H1 (cell line): ENCODE data around the gene TACC2. TPM values are rescaled to one million over a fixed set of nuclear protein-coding genes. Genes with fewer than 3 reads are reported as not detected.

Experiments used
- CTCF ChIA-PET: fragments of 300-600 bp; sonication (Branson Sonifier 250); formaldehyde crosslinking; loops from one replicate; lab custom pipeline; 2021; ENCODE audit not compliant: partially characterized antibody; lab: Charles Lee
- POLR2A ChIA-PET: fragments of 300-600 bp; sonication (Branson Sonifier 250); formaldehyde crosslinking; loops from one replicate; lab custom pipeline; 2021; ENCODE audit warnings: inconsistent platforms; ENCODE audit not compliant: partially characterized antibody; lab: Charles Lee
- DNase-seq, 2 experiments: peaks; one replicate each; pipeline versions ENCODE4 v3.0.0 to v3.0.0-alpha.2; 2010 to 2022; ENCODE audit warnings: low spot score in 2 of 2, low read depth in 1 of 2, mixed read lengths in 1 of 2
- FAIRE-seq: peaks from 2 replicates; lab custom pipeline; 2011; peaks lifted over from hg19 to GRCh38; lab: Jason Lieb, UNC
- H2AFZ ChIP-seq: 2 replicates; pipeline ENCODE4 v1.8.1; 2012; ENCODE audit warnings: low read length, inconsistent platforms
- H2AK5ac ChIP-seq: 2 replicates; pipeline ENCODE4 v1.6.1; 2013; ENCODE audit warnings: low read depth, low read length
- H2BK120ac ChIP-seq: replicated peaks from 2 replicates; pipeline ENCODE3; 2013; ENCODE audit warnings: low read depth, low read length, inconsistent platforms
- H2BK12ac ChIP-seq: 2 replicates; pipeline ENCODE4 v1.6.1; 2013; ENCODE audit warnings: low read depth, low read length
- H2BK15ac ChIP-seq: 2 replicates; pipeline ENCODE4 v1.6.1; 2013; ENCODE audit warnings: low read length
- H2BK20ac ChIP-seq: 2 replicates; pipeline ENCODE4 v1.6.1; 2013; ENCODE audit warnings: low read length
- H2BK5ac ChIP-seq: 2 replicates; pipeline ENCODE4 v1.6.1; 2013; ENCODE audit warnings: low read depth, low read length
- H3K14ac ChIP-seq: 2 replicates; pipeline ENCODE4 v1.6.1; 2013; ENCODE audit warnings: inconsistent platforms; ENCODE audit not compliant: insufficient read length
- H3K18ac ChIP-seq: 2 replicates; pipeline ENCODE4 v1.6.1; 2013; ENCODE audit warnings: low read length; ENCODE audit errors: extremely low read depth
- H3K23ac ChIP-seq: 2 replicates; pipeline ENCODE4 v1.6.1; 2013; ENCODE audit warnings: inconsistent platforms; ENCODE audit not compliant: insufficient read length
- H3K23me2 ChIP-seq: 2 replicates; pipeline ENCODE4 v1.6.1; 2013; ENCODE audit warnings: low read depth, low read length
- H3K27ac ChIP-seq: 2 replicates; pipeline ENCODE4 v1.6.1; 2011; ENCODE audit warnings: low read depth, low read length, inconsistent platforms
- H3K27me3 ChIP-seq, 4 experiments: replicated peaks in 1 of 4; 1 replicate in 1 of 4; 2 replicates in 3 of 4; pipeline versions ENCODE4 v1.6.1 to v1.8.1; 2011 to 2013; ENCODE audit warnings: low read length in 3 of 4, mild to moderate bottlenecking in 3 of 4, inconsistent platforms in 2 of 4, mixed read lengths in 2 of 4, moderate library complexity in 1 of 4; ENCODE audit not compliant: control insufficient read depth in 3 of 4, insufficient read depth in 3 of 4; ENCODE audit errors: extremely low read depth in 1 of 4
- H3K36me3 ChIP-seq, 4 experiments: 2 replicates each; pipeline versions ENCODE4 v1.6.1 to v1.8.1; 2011 to 2013; ENCODE audit warnings: mild to moderate bottlenecking in 4 of 4, low read length in 3 of 4, moderate library complexity in 2 of 4, control low read depth in 1 of 4, inconsistent platforms in 1 of 4; ENCODE audit not compliant: insufficient read depth in 4 of 4, control insufficient read depth in 2 of 4
- H3K4ac ChIP-seq: replicated peaks from 2 replicates; pipeline ENCODE3; 2013; ENCODE audit warnings: low read length, low read depth, mixed read lengths, inconsistent platforms; ENCODE audit not compliant: insufficient read length
- H3K4me1 ChIP-seq, 4 experiments: replicated peaks in 1 of 4; 1 replicate in 1 of 4; 2 replicates in 3 of 4; pipeline versions ENCODE4 v1.6.1 to v1.8.1; 2011 to 2013; ENCODE audit warnings: low read length in 3 of 4, inconsistent platforms in 2 of 4, mixed read lengths in 1 of 4; ENCODE audit not compliant: insufficient read depth in 4 of 4, control insufficient read depth in 3 of 4
- H3K4me2 ChIP-seq, 2 experiments: 2 replicates each; pipeline versions ENCODE4 v1.6.1 to v1.8.1; 2011 to 2013; ENCODE audit warnings: low read depth in 2 of 2, low read length in 2 of 2, control low read depth in 1 of 2, inconsistent platforms in 1 of 2, mild to moderate bottlenecking in 1 of 2; ENCODE audit not compliant: insufficient read depth in 1 of 2
- H3K4me3 ChIP-seq, 4 experiments: fragments of 200-600, 300-600 bp in 1 of 4; sonication (generic), shearing (Covaris generic), sonication (Bioruptor Twin) in 1 of 4; 2 replicates each; pipeline versions ENCODE4 v1.5.1 to v1.8.1; 2011 to 2016; ENCODE audit warnings: low read length in 4 of 4, low read depth in 3 of 4, control low read depth in 2 of 4, inconsistent platforms in 2 of 4, mild to moderate bottlenecking in 2 of 4, mixed read lengths in 1 of 4, moderate library complexity in 1 of 4; ENCODE audit not compliant: insufficient read depth in 2 of 4; ENCODE audit errors: extremely low read depth in 1 of 4
- H3K56ac ChIP-seq: replicated peaks from 2 replicates; pipeline ENCODE3; 2013; ENCODE audit warnings: low read depth, mild to moderate bottlenecking, mixed read lengths, low read length, inconsistent platforms; ENCODE audit not compliant: insufficient read length
- H3K79me1 ChIP-seq: 2 replicates; pipeline ENCODE4 v1.6.1; 2013; ENCODE audit warnings: low read depth, low read length, control low read depth
- H3K79me2 ChIP-seq, 2 experiments: 2 replicates each; pipeline versions ENCODE4 v1.6.1 to v1.8.1; 2012 to 2013; ENCODE audit warnings: low read length in 2 of 2, mild to moderate bottlenecking in 2 of 2, inconsistent platforms in 1 of 2; ENCODE audit not compliant: insufficient read depth in 2 of 2, control insufficient read depth in 1 of 2
- H3K9ac ChIP-seq, 4 experiments: replicated peaks in 1 of 4; 1 replicate in 1 of 4; 2 replicates in 3 of 4; pipeline versions ENCODE4 v1.6.1 to v1.8.1; 2011 to 2013; ENCODE audit warnings: low read depth in 3 of 4, low read length in 3 of 4, control low read depth in 2 of 4, mild to moderate bottlenecking in 2 of 4, moderate library complexity in 2 of 4, inconsistent platforms in 1 of 4; ENCODE audit errors: extremely low read depth in 1 of 4
- H3K9me3 ChIP-seq, 2 experiments: 2 replicates each; pipeline versions ENCODE4 v1.6.1 to v1.8.1; 2012 to 2013; ENCODE audit warnings: mild to moderate bottlenecking in 2 of 2, moderate library complexity in 2 of 2, control low read depth in 1 of 2, inconsistent platforms in 1 of 2, low read depth in 1 of 2, low read length in 1 of 2, mixed read lengths in 1 of 2; ENCODE audit not compliant: insufficient read depth in 2 of 2
- H4K20me1 ChIP-seq, 2 experiments: replicated peaks in 1 of 2; 2 replicates each; pipeline versions ENCODE3 to v1.8.1; 2011 to 2013; ENCODE audit warnings: inconsistent platforms in 2 of 2, low read length in 2 of 2, mild to moderate bottlenecking in 1 of 2; ENCODE audit not compliant: insufficient read depth in 2 of 2, control insufficient read depth in 1 of 2
- H4K5ac ChIP-seq: 2 replicates; pipeline ENCODE4 v1.6.1; 2013; ENCODE audit warnings: low read length, low read depth, mixed read lengths, inconsistent platforms; ENCODE audit not compliant: insufficient read length
- H4K8ac ChIP-seq: 2 replicates; pipeline ENCODE4 v1.8.0; 2013; ENCODE audit warnings: mild to moderate bottlenecking, moderate library complexity, low read length, inconsistent platforms; ENCODE audit not compliant: insufficient read depth; ENCODE audit errors: extremely low read depth
- H4K91ac ChIP-seq: replicated peaks from 2 replicates; pipeline ENCODE3; 2013; ENCODE audit warnings: low read length, mixed read lengths, inconsistent platforms; ENCODE audit not compliant: insufficient read length
- CREB1 ChIP-seq: IDR thresholded peaks from 2 replicates; pipeline ENCODE4 v1.6.1; 2012; ENCODE audit warnings: inconsistent platforms
- HDAC6 ChIP-seq: IDR thresholded peaks from one replicate; pipeline ENCODE4 v1.7.1; 2012; ENCODE audit warnings: low read depth, mild to moderate bottlenecking, inconsistent platforms, low read length, moderate library complexity
- POU5F1 ChIP-seq: IDR thresholded peaks from 2 replicates; pipeline ENCODE4 v1.6.1; 2011; ENCODE audit warnings: low read depth, mild to moderate bottlenecking, low read length, moderate library complexity
- WGBS, 2 experiments: shearing (Covaris generic) in 1 of 2; methylation state at CpG; one replicate each; pipeline versions ENCODE4 v1.1.6 to v1.1.7; 2013 to 2015; ENCODE audit warnings: low lambda C conversion rate in 2 of 2, mixed read lengths in 2 of 2, inconsistent platforms in 1 of 2, low coverage in 1 of 2, missing lambda C conversion rate in 1 of 2; ENCODE audit not compliant: insufficient replicate concordance in 2 of 2, insufficient coverage in 1 of 2, insufficient read length in 1 of 2; ENCODE audit errors: extremely low coverage in 1 of 2, missing lambda C conversion rate in 1 of 2; 5-methylcytosine and 5-hydroxymethylcytosine counted together
- polyA plus RNA-seq, 7 experiments: library from polyadenylated mRNA; depleted of rRNA in 3 of 7; stranded (reverse) in 5 of 7; unstranded in 2 of 7; fragments of >200 nt in 5 of 7; fragments of 200-250 nt in 2 of 7; gene quantifications; 1 replicate in 5 of 7; 2 replicates in 1 of 7; 4 replicates in 1 of 7; pipeline versions ENCODE4 v1.2.1 to v1.2.3, GENCODE V29; 2011 to 2013; ENCODE audit warnings: missing spikeins in 2 of 7, mixed read lengths in 2 of 7
- total RNA-seq: library from RNA; stranded (reverse); fragmentation: NEBNext Ultra II Directional; extraction: Animal tissue kit (Norgen Biotek cat#: 25700); gene quantifications from 2 replicates; pipeline ENCODE4 v1.2.1, GENCODE V29; 2021

Gene TACC2
- total and polyA plus RNA-seq, 2 of the 8 experiments (the other 6 are each of a cell fraction or from before 2014, with no cell fraction given): 21.2 to 46.6 TPM

DNA sequence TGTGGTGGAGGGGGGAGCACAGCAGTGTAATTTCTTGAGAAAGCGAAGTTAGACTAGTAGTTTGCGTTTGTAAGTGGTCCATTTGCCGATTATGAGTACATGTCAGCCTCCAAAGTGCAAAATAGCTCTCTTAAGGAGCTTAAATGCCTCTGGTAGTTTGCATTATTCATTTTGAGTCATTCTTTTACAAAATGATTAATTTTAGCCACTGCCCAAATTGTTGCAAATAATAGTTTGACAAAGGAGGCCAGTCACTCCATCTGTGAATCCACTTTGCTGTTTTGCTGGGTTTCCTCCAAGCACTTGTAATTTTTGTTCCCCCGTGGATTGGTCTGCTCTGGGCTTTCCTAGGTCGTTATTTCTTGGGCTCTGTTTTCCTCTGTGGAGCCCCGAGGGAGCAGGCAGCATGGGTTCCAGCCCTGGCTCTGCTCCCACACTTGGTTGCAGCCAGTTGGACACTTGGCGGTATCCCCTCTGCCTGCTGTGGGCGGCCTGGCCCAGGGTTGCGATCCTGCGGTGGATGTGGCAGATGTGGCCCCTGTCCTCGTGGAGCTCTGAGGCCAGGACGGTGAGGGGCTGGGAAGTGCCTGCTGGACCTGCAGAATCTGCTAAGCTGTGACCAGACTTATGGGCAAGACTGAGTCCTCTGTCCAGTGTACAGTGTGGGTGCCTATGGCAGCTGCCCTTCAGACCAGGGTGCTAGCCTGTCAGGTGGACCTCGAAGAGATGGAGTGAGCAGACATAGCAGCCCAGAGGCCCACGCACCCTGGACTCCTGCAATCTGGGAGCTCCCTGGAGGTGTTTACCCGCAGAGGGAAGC, 153.1 kb downstream of the TACC2 start:
- Histone ChIP-seq H3K9me3 (peaks cover 4 to 8% of the 10 kb centered on the region in 2 experiments; a peak in 3 of 4 replicates), H3K4me1 (peaks cover 0 to 7% (median 3%) of the 10 kb centered on the region in 4 experiments; a peak in 5 of 7 replicates), H3K4ac (no peak overlapping the region), H4K20me1 (peaks cover 0 to 4% of the 10 kb centered on the region in 2 experiments), H3K27ac (no peak overlapping the region), H2BK15ac (no peak overlapping the region), H3K79me1 (peaks cover 3% of the 10 kb centered on the region; the same call in 1 of the 2 replicates), H3K4me3 (no peak overlapping the region), H3K56ac (no peak overlapping the region), H4K8ac (0 out of 2 replicates have a peak overlapping the region, but pooled peaks have one; percentile 6), H2BK120ac (no peak overlapping the region), H3K4me2 (no peak overlapping the region), H2AFZ (no peak overlapping the region), H3K14ac (no peak overlapping the region), H4K5ac (no peak overlapping the region), H3K36me3 (peaks cover 2 to 11% (median 4%) of the 10 kb centered on the region in 4 experiments; a peak in 5 of 8 replicates), H3K23ac (no peak overlapping the region), H2BK5ac (no peak overlapping the region), H2AK5ac (no peak overlapping the region), H3K79me2 (peaks cover 0 to 7% of the 10 kb centered on the region in 2 experiments; a peak in 1 of 4 replicates), H4K91ac (no peak overlapping the region), H3K9ac (no peak overlapping the region), H3K23me2 (no peaks in the 10 kb centered on the region), H3K27me3 (no peaks in the 10 kb centered on the region), H2BK20ac (no peak overlapping the region), H2BK12ac (no peak overlapping the region), H3K18ac (no peak overlapping the region)
- no peak for FAIRE-seq
- WGBS, 2 experiments: 89% methylated on average over 15 of the region's 15 CpGs; no CpG with 5 or more reads in 1 of the 2 experiments
- CTCF ChIA-PET: interaction anchor here (0.6 to 6.0 kb wide), 43 partner anchors 7 to 128 kb away, joined by 3 to 65 read pairs (median 6); no protein-coding TSS in a partner anchor
- POLR2A ChIA-PET: interaction anchor here (1.2 to 1.8 kb wide), 5 partner anchors 9 to 29 kb away, joined by 3 to 9 read pairs (median 5); no protein-coding TSS in a partner anchor
- DNase-seq: no peak
- TF ChIP-seq POU5F1 (no peak), HDAC6 (no peak), CREB1 (no peak)
